ENCODE results near the gene NAPG.

- TF ChIP-seq CTCF (IDR thresholded peaks at IDR 0.05 in 8 of 11, conservative IDR thresholded peaks at IDR 0.05 in 3 of 11): no peak
- no peak for TF ChIP-seq POLR2A (IDR thresholded peaks at IDR 0.05)
- TF ChIP-seq POLR2AphosphoS5 (IDR thresholded peaks at IDR 0.05): no peak
Observed at GRCh38 chr18:10477121-10477862, 48.5 kb upstream of the NAPG start.

Data from spleen (tissue), 7 donors.